Left forelimb (tissue), 1 donor: ENCODE data around the gene ZNF618.

Experiments
- DNase-seq: peaks from one replicate; pipeline ENCODE4 v3.0.0-alpha.2; 2018; ENCODE audit warnings: low spot score

The ZNF618 gene

GRCh38 chr9:113934829-113935676 lies 58.9 kb downstream of the ZNF618 start:
- DNase-seq, result peak; percentile 59

GRCh38 chr9:113935677-113936380 lies 59.7 kb downstream of the ZNF618 start:
- DNase-seq, result no peak

- no peak for DNase-seq
Measured at GRCh38 chr9:113940077-113940476, 64.0 kb downstream of the ZNF618 start.

- DNase-seq, result no peak
Measured at GRCh38 chr9:113941056-113941455, 64.9 kb downstream of the ZNF618 start.

GRCh38 chr9:113941526-113941925 lies 65.4 kb downstream of the ZNF618 start:
- DNase-seq, result no peak

- peak; percentile 22 for DNase-seq
Measured at GRCh38 chr9:113943112-113944009, 67.3 kb downstream of the ZNF618 start.

- no peak for DNase-seq
Measured at GRCh38 chr9:113945784-113946183, 69.7 kb downstream of the ZNF618 start.

- DNase-seq, result peak; percentile 59
Measured at GRCh38 chr9:113946496-113947115, 70.5 kb downstream of the ZNF618 start.

- no peak for DNase-seq
Measured at GRCh38 chr9:113947941-113948340, 71.8 kb downstream of the ZNF618 start.

- DNase-seq, result peak; percentile 42
Measured at GRCh38 chr9:113948891-113949570, 72.9 kb downstream of the ZNF618 start.

GRCh38 chr9:113949571-113950078 lies 73.5 kb downstream of the ZNF618 start:
- no peak for DNase-seq

- DNase-seq, result peak; percentile 37
Measured at GRCh38 chr9:113950195-113951031, 74.3 kb downstream of the ZNF618 start.

GRCh38 chr9:113951032-113951372 lies 74.9 kb downstream of the ZNF618 start:
- no peak for DNase-seq

- DNase-seq, result no peak
Measured at GRCh38 chr9:113952676-113953075, 76.6 kb downstream of the ZNF618 start.

- DNase-seq, result peak; percentile 50
Measured at GRCh38 chr9:113953531-113953930, 77.4 kb downstream of the ZNF618 start.

GRCh38 chr9:113954591-113954990 lies 78.5 kb downstream of the ZNF618 start:
- peak; percentile 17 for DNase-seq

- no peak for DNase-seq
Measured at GRCh38 chr9:113955076-113955752, 79.1 kb downstream of the ZNF618 start.

GRCh38 chr9:113956901-113957300 lies 80.8 kb downstream of the ZNF618 start:
- peak; percentile 26 for DNase-seq

- DNase-seq, result peak; percentile 34
Measured at GRCh38 chr9:113957351-113957750, 81.2 kb downstream of the ZNF618 start.
